NCI-H1048 (cell line): ENCODE measurements around the gene ZNF672.
"Not testable (repeated sequence)": the region's sequence is repeated elsewhere in the genome, so short reads cannot be mapped to it uniquely, and the experiment has no call there.

Experiments
- DNase-seq: peaks from one replicate; lab custom pipeline; 2025; lab: John Stamatoyannopoulos, UW

The ZNF672 gene

GRCh38 chr1:248856176-248856575, 18.2 kb downstream of the ZNF672 start:
- DNase-seq: no peak

- no peak for DNase-seq
Measured at GRCh38 chr1:248857201-248857600, 19.2 kb downstream of the ZNF672 start.

- no peak for DNase-seq
Measured at GRCh38 chr1:248857749-248858095, 19.7 kb downstream of the ZNF672 start.

- peak; percentile 45 for DNase-seq
Measured at GRCh38 chr1:248858096-248858890, 20.3 kb downstream of the ZNF672 start.

- DNase-seq: peak; percentile 100
Measured at GRCh38 chr1:248858891-248859889, 21.2 kb downstream of the ZNF672 start, which contains the start of gene ZNF692. Gene ZNF692 (minus strand): TSS chr1:248859085. CDS start chr1:248858309, 776 bp downstream.

GRCh38 chr1:248860007-248860406, 22.0 kb downstream of the ZNF672 start:
- DNase-seq: no peak

- DNase-seq: no peak
Measured at GRCh38 chr1:248861616-248862015, 23.6 kb downstream of the ZNF672 start.

- DNase-seq: no peak
Measured at GRCh38 chr1:248862695-248862997, 24.6 kb downstream of the ZNF672 start.

GRCh38 chr1:248862998-248863881, 25.2 kb downstream of the ZNF672 start:
- peak; percentile 77 for DNase-seq

GRCh38 chr1:248871837-248872401, 33.9 kb downstream of the ZNF672 start:
- DNase-seq: no peak

- DNase-seq: no peak
Measured at GRCh38 chr1:248872752-248873408, 34.9 kb downstream of the ZNF672 start.

- peak; percentile 94 for DNase-seq
Measured at GRCh38 chr1:248873409-248873992, 35.5 kb downstream of the ZNF672 start.

GRCh38 chr1:248873993-248874533, 36.0 kb downstream of the ZNF672 start:
- DNase-seq: peak; percentile 82

GRCh38 chr1:248881261-248881660, 43.2 kb downstream of the ZNF672 start:
- no peak for DNase-seq

- not testable (repeated sequence) for DNase-seq
Measured at GRCh38 chr1:248882427-248882826, 44.4 kb downstream of the ZNF672 start.

- DNase-seq: no peak
Measured at GRCh38 chr1:248884632-248885295, 46.7 kb downstream of the ZNF672 start.

GRCh38 chr1:248885646-248886045, 47.6 kb downstream of the ZNF672 start:
- no peak for DNase-seq

GRCh38 chr1:248886237-248886895, 48.3 kb downstream of the ZNF672 start:
- no peak for DNase-seq

- DNase-seq: not testable (repeated sequence)
Measured at GRCh38 chr1:248889914-248890243, 51.9 kb downstream of the ZNF672 start.
